SU-DHL-6 (cell line): Measurements from ENCODE around the gene GREB1L.

ENCODE experiments used
- EZH2phosphoT487 ChIP-seq: fragments of 200-600 bp; sonication (generic), shearing (Covaris generic); conservative IDR thresholded peaks from 2 replicates; pipeline ENCODE4 v1.6.1; 2018; ENCODE audit warnings: mild to moderate bottlenecking, antibody characterized with exemption, low read length, moderate library complexity, mixed read lengths
- TF ChIP-seq, protein P1 (sequence below): fragments of 200-600 bp; sonication (generic); IDR thresholded peaks from one replicate; pipeline ENCODE4 v1.5.1; 2017; ENCODE audit warnings: antibody characterized with exemption, mild to moderate bottlenecking, low read length, moderate library complexity; ENCODE audit not compliant: insufficient read depth, poor library complexity, severe bottlenecking

DNA sequence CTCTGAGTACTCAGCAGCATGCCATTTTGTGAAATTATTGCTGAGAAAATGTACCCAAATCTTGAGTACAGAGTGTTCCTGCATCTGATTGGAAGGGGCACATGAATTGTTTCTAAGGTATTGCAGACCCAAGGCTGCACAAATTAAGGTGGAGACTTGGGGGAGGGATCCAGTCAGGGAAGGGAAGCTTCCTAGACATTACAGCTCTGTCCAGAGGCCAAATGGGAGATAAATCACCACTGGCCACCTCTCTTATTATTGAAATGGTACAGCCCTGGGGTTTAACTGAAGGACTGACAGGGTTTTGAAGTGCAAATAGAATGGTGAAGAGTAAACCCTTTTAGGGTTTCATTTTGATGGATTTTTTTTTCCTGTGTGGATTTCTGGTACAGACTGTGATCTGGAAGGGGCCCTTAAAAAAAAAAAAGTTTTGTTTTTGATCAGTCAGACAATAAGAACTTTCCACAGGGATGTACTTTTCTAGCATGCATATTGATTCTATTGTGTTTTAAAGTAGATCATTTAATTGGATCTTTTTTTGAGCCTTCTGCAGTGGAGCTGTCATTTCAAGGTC, 119.4 kb downstream of the GREB1L start:
- TF ChIP-seq, protein P1, sequence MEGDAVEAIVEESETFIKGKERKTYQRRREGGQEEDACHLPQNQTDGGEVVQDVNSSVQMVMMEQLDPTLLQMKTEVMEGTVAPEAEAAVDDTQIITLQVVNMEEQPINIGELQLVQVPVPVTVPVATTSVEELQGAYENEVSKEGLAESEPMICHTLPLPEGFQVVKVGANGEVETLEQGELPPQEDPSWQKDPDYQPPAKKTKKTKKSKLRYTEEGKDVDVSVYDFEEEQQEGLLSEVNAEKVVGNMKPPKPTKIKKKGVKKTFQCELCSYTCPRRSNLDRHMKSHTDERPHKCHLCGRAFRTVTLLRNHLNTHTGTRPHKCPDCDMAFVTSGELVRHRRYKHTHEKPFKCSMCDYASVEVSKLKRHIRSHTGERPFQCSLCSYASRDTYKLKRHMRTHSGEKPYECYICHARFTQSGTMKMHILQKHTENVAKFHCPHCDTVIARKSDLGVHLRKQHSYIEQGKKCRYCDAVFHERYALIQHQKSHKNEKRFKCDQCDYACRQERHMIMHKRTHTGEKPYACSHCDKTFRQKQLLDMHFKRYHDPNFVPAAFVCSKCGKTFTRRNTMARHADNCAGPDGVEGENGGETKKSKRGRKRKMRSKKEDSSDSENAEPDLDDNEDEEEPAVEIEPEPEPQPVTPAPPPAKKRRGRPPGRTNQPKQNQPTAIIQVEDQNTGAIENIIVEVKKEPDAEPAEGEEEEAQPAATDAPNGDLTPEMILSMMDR = no peak
- TF ChIP-seq EZH2phosphoT487 = no peak
